Measurements from ENCODE around the gene NAGS.

DNA sequence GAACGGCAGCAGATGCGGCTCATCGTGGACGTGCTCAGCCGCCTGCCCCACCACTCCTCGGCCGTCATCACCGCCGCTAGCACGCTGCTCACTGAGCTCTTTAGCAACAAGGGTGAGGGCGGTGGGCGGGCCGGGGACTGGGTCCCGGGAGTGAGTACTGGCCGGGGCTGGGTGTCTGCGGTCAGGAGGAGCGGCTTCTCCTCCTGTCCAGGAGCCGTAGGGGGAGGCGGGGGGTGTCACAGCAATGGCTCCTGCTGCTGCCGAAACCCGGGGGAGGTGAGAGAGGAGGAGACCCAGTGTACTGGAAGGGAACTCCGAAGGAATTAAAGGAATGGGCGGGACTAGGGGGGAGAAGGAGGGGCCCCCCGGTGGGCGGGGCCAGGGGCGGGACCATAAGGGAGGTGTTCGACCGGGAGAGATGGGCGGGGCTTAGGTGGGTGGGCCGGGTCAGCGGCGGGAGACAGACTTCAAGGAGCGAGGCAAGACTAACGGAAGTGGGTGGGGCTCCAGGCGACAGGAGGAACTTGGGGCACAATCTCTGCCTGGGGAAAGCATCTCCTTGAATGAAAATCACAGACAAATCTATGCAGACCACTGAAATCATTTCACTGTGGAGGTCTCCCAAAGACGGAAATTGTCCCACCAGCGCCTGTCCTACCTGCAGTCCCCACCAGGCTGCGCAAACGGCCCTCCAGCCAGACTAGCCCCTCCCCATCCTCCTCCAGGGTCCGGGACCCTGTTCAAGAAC is 2.4 kb downstream of the NAGS start:
- TF ChIP-seq, protein P1, sequence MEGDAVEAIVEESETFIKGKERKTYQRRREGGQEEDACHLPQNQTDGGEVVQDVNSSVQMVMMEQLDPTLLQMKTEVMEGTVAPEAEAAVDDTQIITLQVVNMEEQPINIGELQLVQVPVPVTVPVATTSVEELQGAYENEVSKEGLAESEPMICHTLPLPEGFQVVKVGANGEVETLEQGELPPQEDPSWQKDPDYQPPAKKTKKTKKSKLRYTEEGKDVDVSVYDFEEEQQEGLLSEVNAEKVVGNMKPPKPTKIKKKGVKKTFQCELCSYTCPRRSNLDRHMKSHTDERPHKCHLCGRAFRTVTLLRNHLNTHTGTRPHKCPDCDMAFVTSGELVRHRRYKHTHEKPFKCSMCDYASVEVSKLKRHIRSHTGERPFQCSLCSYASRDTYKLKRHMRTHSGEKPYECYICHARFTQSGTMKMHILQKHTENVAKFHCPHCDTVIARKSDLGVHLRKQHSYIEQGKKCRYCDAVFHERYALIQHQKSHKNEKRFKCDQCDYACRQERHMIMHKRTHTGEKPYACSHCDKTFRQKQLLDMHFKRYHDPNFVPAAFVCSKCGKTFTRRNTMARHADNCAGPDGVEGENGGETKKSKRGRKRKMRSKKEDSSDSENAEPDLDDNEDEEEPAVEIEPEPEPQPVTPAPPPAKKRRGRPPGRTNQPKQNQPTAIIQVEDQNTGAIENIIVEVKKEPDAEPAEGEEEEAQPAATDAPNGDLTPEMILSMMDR (IDR thresholded peaks at IDR 0.05): peak; percentile 69
- TF ChIP-seq EZH2 (IDR thresholded peaks at IDR 0.05; ENCODE audit: borderline replicate concordance, insufficient read depth, low read depth, low read length, poor library complexity, severe bottlenecking): no peak

All from B cell (primary cell).